ENCODE results near the gene DCTD.
A peak's percentile ranks its signal among the peaks of the same experiment; 100 is the strongest.

The DCTD gene

GRCh38 chr4:182925855-182926254, 8.7 kb upstream of the DCTD start:
- TF ChIP-seq, protein P1, sequence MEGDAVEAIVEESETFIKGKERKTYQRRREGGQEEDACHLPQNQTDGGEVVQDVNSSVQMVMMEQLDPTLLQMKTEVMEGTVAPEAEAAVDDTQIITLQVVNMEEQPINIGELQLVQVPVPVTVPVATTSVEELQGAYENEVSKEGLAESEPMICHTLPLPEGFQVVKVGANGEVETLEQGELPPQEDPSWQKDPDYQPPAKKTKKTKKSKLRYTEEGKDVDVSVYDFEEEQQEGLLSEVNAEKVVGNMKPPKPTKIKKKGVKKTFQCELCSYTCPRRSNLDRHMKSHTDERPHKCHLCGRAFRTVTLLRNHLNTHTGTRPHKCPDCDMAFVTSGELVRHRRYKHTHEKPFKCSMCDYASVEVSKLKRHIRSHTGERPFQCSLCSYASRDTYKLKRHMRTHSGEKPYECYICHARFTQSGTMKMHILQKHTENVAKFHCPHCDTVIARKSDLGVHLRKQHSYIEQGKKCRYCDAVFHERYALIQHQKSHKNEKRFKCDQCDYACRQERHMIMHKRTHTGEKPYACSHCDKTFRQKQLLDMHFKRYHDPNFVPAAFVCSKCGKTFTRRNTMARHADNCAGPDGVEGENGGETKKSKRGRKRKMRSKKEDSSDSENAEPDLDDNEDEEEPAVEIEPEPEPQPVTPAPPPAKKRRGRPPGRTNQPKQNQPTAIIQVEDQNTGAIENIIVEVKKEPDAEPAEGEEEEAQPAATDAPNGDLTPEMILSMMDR (conservative IDR thresholded peaks at IDR 0.05) = no peak
- no peak overlapping the region for H3K27ac ChIP-seq

DNA sequence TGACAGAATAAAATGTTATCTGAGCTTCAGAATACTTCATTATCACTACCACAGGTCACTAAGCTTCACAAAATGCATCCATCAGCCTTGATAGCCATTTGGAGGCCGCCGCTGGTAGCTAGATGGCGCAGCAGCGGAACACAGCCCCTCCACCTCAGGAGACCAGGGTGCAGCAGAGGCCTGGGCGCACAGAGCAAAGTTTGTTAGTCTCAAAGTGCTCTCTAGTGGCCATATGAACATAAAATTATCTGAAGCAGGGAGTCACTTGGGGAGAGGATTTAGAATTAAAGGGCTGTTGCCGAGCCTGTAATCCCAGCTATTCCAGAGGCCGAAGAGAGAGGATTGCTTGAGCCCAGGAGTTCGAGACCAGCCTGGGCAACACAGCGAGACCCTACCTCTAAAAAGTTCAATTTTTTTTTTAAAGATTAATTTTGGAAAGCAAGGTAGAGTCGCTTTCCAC, 8.1 kb upstream of the DCTD start:
- TF ChIP-seq, protein P1 (conservative IDR thresholded peaks at IDR 0.05) = peak; percentile 70
- no peak overlapping the region for H3K27ac ChIP-seq

DNA sequence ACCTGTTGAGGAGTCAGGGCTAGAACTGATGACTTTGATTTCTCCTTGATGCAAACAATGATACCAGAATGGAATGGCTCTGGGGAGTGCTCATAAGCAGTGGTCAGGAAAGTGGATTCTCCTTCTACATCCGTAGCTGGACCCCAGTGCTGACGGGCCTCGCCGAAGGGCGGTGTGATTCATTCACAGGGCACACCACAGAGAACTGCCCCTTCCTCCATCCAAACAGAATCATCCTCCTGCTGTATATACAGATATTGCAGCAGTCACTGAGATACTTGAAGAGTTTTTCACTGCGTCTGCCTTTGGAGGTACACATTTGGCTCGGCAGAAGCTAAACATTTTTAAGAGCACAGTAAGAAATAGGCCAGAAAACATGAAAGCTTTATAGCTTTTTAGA, 7.3 kb upstream of the DCTD start:
- no peak overlapping the region for H3K27ac ChIP-seq

DNA sequence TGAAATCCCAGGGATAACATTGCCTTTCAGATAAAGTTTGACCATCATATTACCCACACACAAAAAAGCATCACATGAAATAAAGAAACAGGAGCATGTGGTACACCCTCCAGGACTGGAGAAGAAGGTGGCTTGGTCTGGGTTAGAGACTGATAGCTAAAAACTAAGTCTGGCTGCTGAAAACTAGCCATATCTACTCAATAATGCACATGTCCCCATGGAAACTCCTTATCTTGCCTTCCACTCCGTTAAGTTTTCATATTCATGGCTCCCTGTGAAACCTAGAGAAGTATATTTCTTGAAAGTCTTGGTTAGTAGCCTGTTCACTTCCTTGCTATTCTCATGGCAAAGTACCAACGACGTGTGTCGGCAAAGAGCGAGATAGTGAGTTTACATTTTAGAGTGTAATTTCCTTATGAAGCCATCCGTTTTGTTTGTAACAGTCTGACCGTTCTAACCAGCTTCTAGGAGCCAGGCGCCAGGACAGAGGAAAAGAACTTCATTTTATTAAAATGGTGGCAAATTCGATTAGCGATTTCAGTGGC, 6.7 kb upstream of the DCTD start:
- no peak overlapping the region for H3K27ac ChIP-seq
- TF ChIP-seq, protein P1 (conservative IDR thresholded peaks at IDR 0.05) = no peak

More for the DNA sequence above, 7.3 kb upstream of the DCTD start:
- TF ChIP-seq, protein P1 (conservative IDR thresholded peaks at IDR 0.05) = no peak

GRCh38 chr4:182923366-182923765, 6.2 kb upstream of the DCTD start:
- no peak overlapping the region for H3K27ac ChIP-seq
- TF ChIP-seq, protein P1 (conservative IDR thresholded peaks at IDR 0.05) = no peak

DNA sequence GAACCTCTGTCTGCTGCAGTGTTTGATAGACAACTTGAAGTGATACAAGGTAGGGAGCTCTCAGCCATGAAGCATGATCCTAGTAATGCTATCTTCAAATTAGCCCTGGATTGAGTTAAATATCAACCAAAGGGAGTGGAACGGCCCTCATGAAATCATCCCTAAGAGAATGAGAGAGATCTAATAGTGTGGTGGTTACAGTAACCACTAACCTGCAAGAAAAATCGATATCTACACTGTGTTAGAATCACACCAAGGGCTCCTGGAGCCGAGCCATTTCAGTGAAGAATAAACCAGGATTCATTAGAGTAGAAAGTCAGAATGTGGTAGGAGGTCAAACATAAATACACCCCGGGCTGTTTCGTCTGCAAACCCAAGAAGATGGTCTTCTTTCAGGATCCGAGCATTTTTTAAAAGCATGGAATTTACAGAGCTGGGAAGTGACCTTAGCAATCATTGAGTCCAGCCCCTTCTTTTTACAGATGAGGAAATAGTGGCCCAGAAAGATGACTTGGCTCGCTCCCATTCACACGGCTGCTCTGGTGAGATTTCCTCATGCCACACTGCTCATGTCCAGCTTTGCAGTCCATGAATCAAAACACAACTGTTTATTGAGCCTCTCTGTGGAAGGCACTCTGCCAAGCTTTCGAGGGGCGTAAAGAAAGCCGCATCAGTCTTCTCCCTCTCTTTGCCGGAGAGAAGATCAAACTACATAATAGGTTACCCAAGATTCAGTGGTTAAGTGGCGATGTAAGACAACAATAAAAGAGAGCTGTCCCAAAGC, 5.5 kb upstream of the DCTD start:
- no peak overlapping the region for H3K27ac ChIP-seq
- TF ChIP-seq, protein P1 (conservative IDR thresholded peaks at IDR 0.05) = no peak

DNA sequence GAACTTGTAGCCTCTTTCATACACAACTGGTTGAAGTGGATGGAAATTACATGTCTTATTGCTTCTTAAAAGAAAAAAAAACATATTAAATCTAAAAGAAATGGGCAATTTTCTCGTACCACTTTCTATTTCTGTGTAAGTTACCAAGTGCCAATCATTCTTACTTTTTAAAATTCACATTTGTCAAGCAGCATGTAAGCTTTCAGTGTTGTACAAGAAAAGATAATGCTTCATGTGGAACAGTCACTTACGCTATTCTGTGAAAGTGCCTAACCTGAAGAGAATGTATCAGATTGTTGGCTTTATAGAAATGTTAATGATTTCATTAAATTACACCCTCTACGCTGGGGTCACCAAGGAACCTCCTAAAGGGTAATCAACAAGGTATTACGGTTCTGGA, 4.4 kb upstream of the DCTD start:
- TF ChIP-seq, protein P1 (conservative IDR thresholded peaks at IDR 0.05) = no peak
- no peak overlapping the region for H3K27ac ChIP-seq

All from VCaP (cell line).